HG02678 (cell line): ENCODE measurements around the gene PRG2.
"Not testable (repeated sequence)": the region's sequence is repeated elsewhere in the genome, so short reads cannot be mapped to it uniquely, and the experiment has no call there.

ENCODE experiments used
- ATAC-seq: cut with Tn5 transposase; IDR thresholded peaks from one replicate; pipeline ENCODE4 v1.9.1; 2021; ENCODE audit warnings: mild to moderate bottlenecking, moderate library complexity; ENCODE audit not compliant: unreplicated experiment

Gene PRG2

GRCh38 chr11:57370251-57370650 lies 20.2 kb downstream of the PRG2 start:
- no peak for ATAC-seq

DNA sequence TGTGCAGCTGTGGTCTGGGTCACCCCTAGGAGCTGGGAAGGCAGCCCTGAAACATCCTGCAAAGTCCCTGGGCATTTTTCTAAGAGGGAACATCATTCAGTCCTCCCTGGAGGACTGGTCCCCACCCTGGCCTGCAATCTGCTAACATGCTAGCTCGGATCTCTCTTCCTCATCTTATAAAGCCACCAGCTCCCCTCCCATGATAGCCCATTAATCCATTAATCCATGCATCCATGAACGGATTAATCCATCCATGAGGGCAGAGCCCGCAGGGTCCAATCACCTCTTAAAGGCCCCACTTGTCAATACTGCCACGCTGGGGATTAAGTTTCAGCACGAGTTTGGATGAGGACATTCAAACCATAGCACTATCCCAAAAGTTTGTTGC lies 21.6 kb downstream of the PRG2 start:
- no peak for ATAC-seq

DNA sequence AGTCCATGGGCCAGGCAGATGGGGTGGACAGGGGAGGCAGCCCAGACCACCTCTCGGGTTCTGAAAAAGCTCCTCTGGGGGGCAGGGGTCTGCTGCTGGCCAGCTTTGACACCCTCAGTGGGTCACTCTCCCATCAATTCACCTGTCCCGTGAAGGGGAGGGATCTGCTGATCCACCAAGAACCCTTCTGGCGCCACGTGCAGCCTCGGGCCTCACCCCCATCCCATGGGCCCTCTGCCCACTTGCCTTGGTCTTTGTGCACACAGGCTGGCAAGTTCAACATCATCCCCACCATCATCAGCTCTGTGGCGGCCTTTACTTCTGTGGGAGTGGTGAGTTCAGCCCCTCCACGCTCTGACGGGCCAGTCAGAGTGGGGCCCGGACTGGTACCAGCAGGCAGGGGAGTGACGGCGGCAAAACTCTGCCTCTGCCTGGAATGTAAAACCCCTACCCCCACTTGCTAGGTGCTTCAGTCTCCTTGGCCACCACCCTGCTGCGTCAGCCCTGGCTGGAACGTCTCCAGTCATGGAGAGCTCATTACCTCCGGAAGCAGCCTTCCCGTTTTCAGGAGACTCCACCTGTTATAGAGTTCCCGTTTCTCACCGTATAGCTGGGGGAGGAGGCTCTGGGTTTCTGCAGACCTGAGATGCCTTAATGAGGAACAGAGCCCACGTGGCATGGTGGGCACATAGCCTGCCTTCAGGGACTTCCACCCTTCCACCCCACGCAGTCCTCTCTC lies 22.2 kb downstream of the PRG2 start:
- no peak for ATAC-seq

GRCh38 chr11:57364851-57365660 lies 25.4 kb downstream of the PRG2 start:
- ATAC-seq, result no peak

- ATAC-seq, result no peak
Measured at GRCh38 chr11:57363131-57364080, 27.0 kb downstream of the PRG2 start.

DNA sequence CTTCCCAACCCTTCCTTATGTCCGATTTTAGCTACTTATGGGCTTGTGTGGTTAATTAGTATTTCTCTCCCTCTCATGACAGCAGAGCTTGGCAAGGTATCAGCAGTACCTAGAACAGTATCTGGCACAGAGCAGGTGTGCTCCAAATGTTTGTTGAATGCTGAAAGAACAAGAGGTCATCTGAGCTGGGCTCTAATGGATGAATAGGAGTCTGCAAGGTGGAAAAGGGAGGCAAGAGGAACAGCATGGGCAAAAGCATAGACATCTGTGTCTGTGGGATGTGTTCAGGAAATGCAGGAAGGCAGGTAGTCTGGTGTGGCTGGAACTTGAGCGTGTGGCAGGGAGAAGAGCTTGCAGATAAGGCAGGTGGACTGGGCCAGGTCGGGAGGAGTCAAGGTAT lies 28.5 kb downstream of the PRG2 start:
- no peak for ATAC-seq

- not testable (repeated sequence) for ATAC-seq
Measured at GRCh38 chr11:57361420-57361819, 29.0 kb downstream of the PRG2 start.

DNA sequence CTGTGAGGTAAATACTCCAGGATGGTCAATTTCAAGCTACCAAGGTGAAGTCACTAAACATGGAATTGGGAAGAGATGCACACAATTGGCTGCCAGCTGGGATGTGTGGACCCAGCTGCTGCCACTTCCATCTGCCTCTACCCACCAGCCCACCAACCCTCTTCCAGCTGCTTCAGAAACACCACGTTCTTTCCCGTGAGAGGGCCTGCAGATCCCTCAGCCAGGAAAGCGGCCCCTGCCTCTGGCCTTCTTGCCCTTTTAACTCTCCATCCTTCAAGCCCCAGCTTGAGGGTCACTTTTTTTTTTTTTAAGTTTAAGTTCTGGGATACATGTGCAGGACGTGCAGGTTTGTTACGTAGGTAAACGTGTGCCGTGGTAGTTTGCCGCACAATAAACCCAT lies 29.5 kb downstream of the PRG2 start:
- ATAC-seq, result no peak

DNA sequence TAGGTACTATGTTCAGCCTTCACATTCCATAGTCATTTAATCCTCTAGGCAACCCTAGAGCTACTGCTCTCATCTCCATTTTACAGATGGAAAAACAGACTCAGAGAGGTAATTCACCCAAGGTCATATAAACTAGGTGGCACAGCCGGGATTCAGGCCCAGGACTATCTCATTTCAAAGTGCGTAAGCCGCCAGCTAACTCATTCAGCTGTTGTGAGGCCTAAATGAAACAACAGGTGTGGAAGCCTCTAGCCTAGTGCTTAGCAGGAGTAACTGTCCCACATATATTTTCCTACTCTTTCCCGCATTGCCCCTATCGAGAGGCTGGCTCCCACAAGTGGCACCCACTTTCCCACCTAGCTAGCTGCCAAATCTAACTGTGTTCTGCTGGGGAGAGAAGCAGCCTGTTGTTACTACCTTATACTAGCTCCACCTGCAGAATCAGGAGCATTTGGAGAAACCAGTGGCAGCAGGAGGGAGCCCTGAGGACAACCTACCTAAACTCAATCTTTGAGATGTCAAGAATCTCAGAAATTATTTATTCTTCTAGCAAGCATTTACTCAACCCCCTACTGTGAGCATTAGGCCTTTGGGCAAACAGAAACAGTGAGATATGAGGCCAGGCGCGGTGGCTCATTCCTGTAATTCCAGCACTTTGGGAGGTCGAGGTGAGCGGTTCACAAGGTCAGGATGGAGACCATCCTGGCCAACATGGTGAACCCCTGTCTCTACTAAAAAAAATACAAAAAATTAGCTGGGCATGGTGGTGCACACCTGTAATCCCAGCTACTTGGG lies 30.4 kb downstream of the PRG2 start:
- no peak for ATAC-seq

DNA sequence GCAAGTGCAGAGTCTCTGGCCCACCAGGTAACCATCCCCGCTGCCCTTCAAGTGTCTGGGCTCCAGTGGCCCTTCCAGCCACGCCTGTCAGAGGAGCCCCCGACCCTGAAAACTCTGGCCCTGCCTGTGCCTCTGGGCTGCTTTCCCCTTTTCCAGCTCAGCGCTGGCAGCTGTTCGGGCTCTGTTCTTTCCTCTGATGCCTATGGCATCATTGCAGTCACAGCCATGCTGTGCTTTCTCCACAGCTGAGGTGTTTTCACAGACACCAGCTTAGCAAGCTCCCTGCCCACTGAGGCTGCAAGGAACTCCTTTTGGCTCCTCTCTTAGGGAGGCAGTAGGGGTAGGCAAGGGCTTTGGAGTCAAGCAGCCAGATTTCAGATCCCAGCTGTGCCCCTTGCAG lies 31.1 kb downstream of the PRG2 start:
- no peak for ATAC-seq

- no peak for ATAC-seq
Measured at GRCh38 chr11:57358991-57359390, 31.5 kb downstream of the PRG2 start.

DNA sequence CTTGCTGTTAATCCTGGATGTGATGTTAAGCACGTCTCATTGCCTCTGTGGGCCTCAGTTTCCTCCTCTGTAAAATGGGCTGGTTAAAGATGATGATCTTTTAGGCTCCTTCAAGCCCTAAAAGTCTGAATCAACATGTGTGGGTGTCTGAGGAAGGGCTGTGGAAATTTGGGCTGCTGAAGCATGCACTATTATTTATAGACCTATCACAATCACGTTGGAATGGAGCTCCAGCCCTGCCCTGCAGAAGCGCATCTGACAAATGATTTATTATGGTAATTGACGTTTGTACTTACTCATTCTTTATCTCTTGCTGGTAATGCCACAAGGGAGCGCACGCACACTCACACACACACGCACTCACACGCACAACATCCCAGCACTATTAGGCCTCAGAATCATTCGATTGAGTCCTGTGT lies 31.9 kb downstream of the PRG2 start:
- no peak for ATAC-seq

DNA sequence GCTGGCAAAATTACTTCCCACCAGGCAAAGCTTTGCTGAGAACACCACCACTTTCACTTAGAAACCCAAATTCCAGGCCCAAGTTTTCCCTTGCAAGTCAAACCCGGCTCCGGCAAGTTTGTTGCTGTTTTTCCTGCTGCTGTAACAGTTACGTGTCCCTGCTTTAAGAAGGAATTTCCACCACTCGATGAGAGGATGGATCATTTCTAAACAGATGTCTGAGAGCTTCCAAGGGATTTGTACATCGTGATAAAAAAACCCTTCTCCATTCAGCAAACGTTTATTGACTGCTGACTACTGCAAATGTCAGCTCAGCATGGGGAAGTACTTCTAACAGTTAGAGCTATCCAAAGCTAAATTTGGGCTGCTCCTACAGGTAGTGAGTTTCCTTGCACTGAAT lies 32.6 kb downstream of the PRG2 start:
- ATAC-seq, result no peak

GRCh38 chr11:57357310-57357709 lies 33.1 kb downstream of the PRG2 start:
- ATAC-seq, result no peak

DNA sequence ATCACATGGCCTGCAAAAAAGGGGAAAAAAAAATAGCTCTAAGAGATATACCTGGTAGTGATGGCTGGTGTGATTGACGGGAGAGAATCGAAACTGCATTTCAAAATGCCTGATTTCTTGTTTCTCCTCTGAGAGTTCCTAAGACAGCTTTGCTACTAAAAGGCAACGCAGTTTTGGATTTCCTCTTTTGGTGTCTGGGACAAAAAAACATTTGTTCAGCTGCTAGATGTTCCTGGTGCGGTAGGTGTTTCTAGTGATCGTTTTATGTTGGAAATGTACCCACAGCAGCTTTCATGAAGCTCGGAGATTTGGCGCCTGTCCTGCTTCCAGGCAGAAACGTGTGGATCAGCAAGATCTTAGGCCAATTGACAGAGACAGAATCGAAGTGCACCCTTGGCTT lies 34.2 kb downstream of the PRG2 start:
- ATAC-seq, result no peak

- no peak for ATAC-seq
Measured at GRCh38 chr11:57354699-57355098, 35.8 kb downstream of the PRG2 start.

DNA sequence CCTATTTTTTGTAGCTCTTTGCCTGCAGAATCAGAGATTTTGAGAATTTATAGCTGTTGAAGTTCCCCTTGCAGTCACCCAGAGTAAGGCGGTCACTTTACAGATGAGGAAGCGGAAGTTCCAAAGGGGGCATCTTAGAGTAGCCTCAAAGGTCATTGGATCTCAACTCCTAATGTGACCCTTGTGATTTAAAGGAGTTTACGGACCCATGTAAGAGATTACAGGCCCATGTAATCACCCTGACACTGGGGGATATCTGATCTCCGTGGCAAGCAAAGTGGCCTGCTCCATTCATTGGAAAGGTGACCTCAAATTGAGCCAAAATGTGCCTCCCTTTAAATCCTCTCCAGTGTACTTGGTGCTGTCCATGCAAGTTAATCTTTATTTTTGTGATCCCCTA lies 36.6 kb downstream of the PRG2 start:
- ATAC-seq, result no peak

GRCh38 chr11:57353446-57353845 lies 37.0 kb downstream of the PRG2 start:
- ATAC-seq, result no peak

DNA sequence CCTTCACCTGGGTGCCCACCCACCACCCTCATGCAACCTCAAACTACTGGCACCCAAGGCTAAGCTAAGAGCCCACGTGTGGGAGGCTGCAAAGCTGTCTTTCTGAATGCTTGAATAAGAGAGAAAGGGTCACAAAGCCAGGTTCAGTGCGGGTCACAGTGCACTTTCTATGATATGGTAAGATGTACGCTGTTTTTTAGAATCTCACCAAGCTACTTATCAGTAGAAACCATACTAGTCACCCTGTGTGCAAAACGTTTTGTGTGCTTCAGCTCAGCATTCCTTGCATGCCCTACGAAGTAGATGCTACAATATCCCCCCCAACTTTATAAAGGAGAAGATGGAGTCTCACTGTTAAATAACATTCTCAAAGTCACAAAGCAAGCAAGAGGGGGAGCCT lies 37.4 kb downstream of the PRG2 start:
- no peak for ATAC-seq

DNA sequence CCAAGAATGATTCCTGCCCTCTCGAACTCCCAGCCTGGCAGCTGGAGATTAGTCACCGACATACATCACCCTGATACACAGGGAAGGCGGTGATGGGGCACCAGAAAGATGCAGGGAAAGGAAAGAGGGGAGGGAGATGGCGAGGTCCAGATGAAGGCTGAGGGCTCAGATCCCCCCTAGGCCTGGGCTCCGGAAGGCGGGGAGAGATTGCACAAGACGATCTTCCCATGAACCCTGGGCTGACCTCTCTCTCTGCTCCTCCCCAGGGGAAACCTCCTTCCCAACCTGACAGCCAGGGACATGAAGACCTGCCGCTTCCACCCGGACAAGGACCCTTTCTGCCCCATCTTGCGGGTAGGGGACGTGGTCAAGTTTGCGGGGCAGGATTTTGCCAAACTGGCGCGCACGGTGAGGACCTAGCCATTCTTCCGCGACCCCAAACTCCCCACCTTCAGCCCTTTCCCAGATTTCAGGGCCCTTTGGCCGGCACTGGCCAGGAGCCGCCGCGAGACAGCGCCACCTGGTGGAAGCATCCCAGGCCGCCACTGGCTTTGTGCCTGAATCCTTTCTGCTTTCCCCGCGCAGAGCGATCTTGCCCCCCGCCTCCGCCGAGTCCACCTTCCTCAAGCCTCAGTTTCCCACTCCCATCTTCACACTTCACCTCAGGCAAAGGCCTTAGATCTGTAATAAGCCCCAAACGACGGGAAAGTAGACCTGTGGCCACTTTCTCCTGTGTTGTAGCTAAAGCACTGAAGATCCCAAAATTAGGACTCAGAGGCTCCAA lies 40.8 kb downstream of the PRG2 start:
- ATAC-seq, result no peak
